Thymus (tissue), 11 donors: Measurements from ENCODE around the gene NDP. TPM values are rescaled to one million over a fixed set of nuclear protein-coding genes. Genes with fewer than 3 reads are reported as not detected.
A peak's percentile ranks its signal among the peaks of the same experiment; 100 is the strongest.
"Not testable (repeated sequence)": the region's sequence is repeated elsewhere in the genome, so short reads cannot be mapped to it uniquely, and the experiment has no call there.

Source experiments
- DNase-seq, 9 donors: peaks; one replicate each; pipeline ENCODE4 v3.0.0-alpha.2; 2013; ENCODE audit warnings: low spot score in 9 of 9, low read depth in 6 of 9, missing footprints in 1 of 9
- H3K27ac ChIP-seq, 2 donors: one replicate each; pipeline ENCODE4 v1.5.1; 2013; ENCODE audit warnings: control low read depth in 1 of 2, low read depth in 1 of 2, low read length in 1 of 2, mild to moderate bottlenecking in 1 of 2, moderate library complexity in 1 of 2
- H3K27me3 ChIP-seq, 2 donors: one replicate each; pipeline ENCODE4 v1.5.1; 2013; ENCODE audit warnings: low read length in 1 of 2; ENCODE audit not compliant: control insufficient read depth in 2 of 2, insufficient read depth in 1 of 2
- H3K36me3 ChIP-seq, 2 donors: one replicate each; pipeline ENCODE4 v1.5.1; 2013; ENCODE audit warnings: low read length in 1 of 2, mild to moderate bottlenecking in 1 of 2, moderate library complexity in 1 of 2; ENCODE audit not compliant: control insufficient read depth in 2 of 2, insufficient read depth in 2 of 2
- H3K4me1 ChIP-seq, 2 donors: one replicate each; pipeline ENCODE4 v1.5.1; 2013; ENCODE audit warnings: low read length in 2 of 2; ENCODE audit not compliant: control insufficient read depth in 2 of 2, insufficient read depth in 2 of 2
- H3K4me3 ChIP-seq, 2 donors: one replicate each; pipeline ENCODE4 v1.5.1; 2013; ENCODE audit warnings: low read length in 2 of 2, control low read depth in 1 of 2, mild to moderate bottlenecking in 1 of 2
- H3K9me3 ChIP-seq, 2 donors: one replicate each; pipeline ENCODE4 v1.5.1; 2013; ENCODE audit warnings: low read length in 1 of 2, mild to moderate bottlenecking in 1 of 2; ENCODE audit not compliant: control insufficient read depth in 2 of 2, insufficient read depth in 1 of 2
- WGBS: extraction: QIAGEN DNeasy Blood & Tissue Kit; methylation state at CpG from one replicate; pipeline ENCODE4 v1.1.7; 2013; 5-methylcytosine and 5-hydroxymethylcytosine counted together
- polyA plus RNA-seq: library from polyadenylated mRNA; stranded (reverse); fragments of 200-250 nt; gene quantifications from one replicate; pipeline ENCODE4 v1.2.3, GENCODE V29; 2013
- total RNA-seq: library from RNA; stranded (reverse); fragments of 120-200 nt; gene quantifications from one replicate; pipeline ENCODE4 v1.2.4, GENCODE V29; 2013
- donor health status: healthy.

Gene NDP
- total and polyA plus RNA-seq, 2 donors = 0.05 to 0.21 TPM

- WGBS = 98% methylated on average over 9 of the region's 9 CpGs
- H3K9me3 ChIP-seq = no peaks in the 10 kb centered on the region
- no peak overlapping the region for H3K27ac ChIP-seq
- no peaks in the 10 kb centered on the region for H3K4me1 ChIP-seq
- H3K36me3 ChIP-seq = no peaks in the 10 kb centered on the region
- H3K27me3 ChIP-seq = no peaks in the 10 kb centered on the region
- H3K4me3 ChIP-seq = no peak overlapping the region
- no peak for DNase-seq
Measured at GRCh38 chrX:43962636-43963035, 10.6 kb downstream of the NDP start.

- Histone ChIP-seq H3K4me3 (no peak overlapping the region), H3K9me3 (no peaks in the 10 kb centered on the region), H3K27me3 (no peaks in the 10 kb centered on the region), H3K4me1 (no peaks in the 10 kb centered on the region), H3K36me3 (no peaks in the 10 kb centered on the region), H3K27ac (no peak overlapping the region)
- DNase-seq = no peak
- WGBS = 86% methylated on average over 2 of the region's 2 CpGs
Measured at GRCh38 chrX:43961699-43962098, 11.5 kb downstream of the NDP start.

- Histone ChIP-seq H3K27ac (no peak overlapping the region), H3K9me3 (no peaks in the 10 kb centered on the region), H3K36me3 (no peaks in the 10 kb centered on the region), H3K27me3 (no peaks in the 10 kb centered on the region), H3K4me3 (no peak overlapping the region), H3K4me1 (no peaks in the 10 kb centered on the region)
- peak; percentile 8 to 75 (median 33) for DNase-seq
- under 1% methylated on average over 6 of the region's 6 CpGs for WGBS
Measured at GRCh38 chrX:43958529-43958928, 14.7 kb downstream of the NDP start.

- no peak for DNase-seq
- H3K27me3 ChIP-seq = no peaks in the 10 kb centered on the region
- H3K36me3 ChIP-seq = no peaks in the 10 kb centered on the region
- H3K4me3 ChIP-seq = no peak overlapping the region
- H3K4me1 ChIP-seq = no peaks in the 10 kb centered on the region
- H3K9me3 ChIP-seq = no peaks in the 10 kb centered on the region
- H3K27ac ChIP-seq = no peak overlapping the region
Measured at GRCh38 chrX:43956034-43956433, 17.2 kb downstream of the NDP start.

- Histone ChIP-seq H3K4me3 (no peak overlapping the region), H3K27ac (no peak overlapping the region), H3K4me1 (no peaks in the 10 kb centered on the region), H3K36me3 (no peaks in the 10 kb centered on the region), H3K27me3 (peaks cover 0 to 4% of the 10 kb centered on the region in 2 donors), H3K9me3 (no peaks in the 10 kb centered on the region)
- DNase-seq = no peak
- WGBS = 97% methylated on average over 3 of the region's 3 CpGs
Measured at GRCh38 chrX:43953218-43953617, 20.0 kb downstream of the NDP start.

- H3K36me3 ChIP-seq = no peaks in the 10 kb centered on the region
- WGBS = 10% methylated on average over 15 of the region's 15 CpGs
- H3K27me3 ChIP-seq = peaks cover 0 to 4% of the 10 kb centered on the region in 2 donors
- H3K4me1 ChIP-seq = no peaks in the 10 kb centered on the region
- H3K27ac ChIP-seq = no peak overlapping the region
- peak in 7 of 9 donors; percentile 4 to 43 (median 6) for DNase-seq
- no peak overlapping the region for H3K4me3 ChIP-seq
- H3K9me3 ChIP-seq = no peaks in the 10 kb centered on the region
Measured at GRCh38 chrX:43949669-43950068, 23.5 kb downstream of the NDP start.

- Histone ChIP-seq H3K9me3 (no peaks in the 10 kb centered on the region), H3K4me1 (no peaks in the 10 kb centered on the region), H3K27me3 (no peaks in the 10 kb centered on the region), H3K4me3 (no peak overlapping the region), H3K27ac (no peak overlapping the region), H3K36me3 (no peaks in the 10 kb centered on the region)
- DNase-seq = peak in 1 of 9 donors; percentile 10
- 91% methylated on average over 2 of the region's 2 CpGs for WGBS
Measured at GRCh38 chrX:43940816-43941474, 32.2 kb downstream of the NDP start.

GRCh38 chrX:43939187-43939926 lies 33.8 kb downstream of the NDP start:
- Histone ChIP-seq H3K36me3 (no peaks in the 10 kb centered on the region), H3K4me1 (no peaks in the 10 kb centered on the region), H3K27me3 (no peaks in the 10 kb centered on the region), H3K27ac (no peak overlapping the region), H3K9me3 (no peaks in the 10 kb centered on the region), H3K4me3 (no peak overlapping the region)
- DNase-seq = no peak
- 97% methylated on average over 3 of the region's 3 CpGs for WGBS

- DNase-seq, H3K36me3 ChIP-seq, H3K27ac ChIP-seq, H3K27me3 ChIP-seq, H3K4me3 ChIP-seq, H3K4me1 ChIP-seq, H3K9me3 ChIP-seq: not testable (repeated sequence)
- 97% methylated on average over 3 of the region's 3 CpGs for WGBS
Measured at GRCh38 chrX:43922032-43922431, 51.2 kb downstream of the NDP start.
